Right atrium auricular region (tissue), 2 donors: ENCODE results near the gene RAB44. TPM values are rescaled to one million over a fixed set of nuclear protein-coding genes. Genes with fewer than 3 reads are reported as not detected.

Experiments used
- DNase-seq: peaks from one replicate; pipeline ENCODE4 v3.0.0-alpha.2; 2019; ENCODE audit warnings: low spot score
- H3K27ac ChIP-seq, 2 donors: fragments of 200-600 bp; sonication (generic); 1 replicate in 1 of 2; 2 replicates in 1 of 2; pipeline ENCODE4 v1.5.1; 2016 to 2019
- H3K27me3 ChIP-seq, 2 donors: fragments of 200-600 bp; sonication (generic); one replicate each; pipeline versions ENCODE4 v1.5.1 to v1.6.0; 2017 to 2019
- H3K36me3 ChIP-seq: fragments of 200-600 bp; sonication (generic); one replicate; pipeline ENCODE4 v1.5.1; 2016
- H3K4me1 ChIP-seq, 2 donors: fragments of 200-600 bp; sonication (generic); one replicate each; pipeline versions ENCODE4 v1.5.1 to v1.6.0; 2017 to 2019
- H3K4me3 ChIP-seq, 2 donors: fragments of 200-600 bp; sonication (generic); 1 replicate in 1 of 2; 2 replicates in 1 of 2; pipeline ENCODE4 v1.5.1; 2017 to 2019; ENCODE audit warnings: mild to moderate bottlenecking in 1 of 2, moderate library complexity in 1 of 2
- H3K9me3 ChIP-seq, 2 donors: fragments of 200-600 bp; sonication (generic); one replicate each; pipeline ENCODE4 v1.5.1; 2019
- CTCF ChIP-seq, 2 donors: fragments of 200-600 bp; sonication (generic); IDR thresholded peaks; one replicate each; pipeline ENCODE4 v1.5.1; 2019; ENCODE audit warnings: antibody characterized with exemption in 2 of 2
- total RNA-seq, 2 donors: library from RNA; depleted of rRNA; stranded (reverse); fragments of >200 nt; gene quantifications; one replicate each; pipeline ENCODE4 v1.1.0, GENCODE V29; 2016

Gene RAB44
- total RNA-seq, 2 donors from 2014 or later, result 0.12 TPM; not detected in 1

- Histone ChIP-seq H3K27me3 (no peaks in the 10 kb centered on the region), H3K36me3 (no peaks in the 10 kb centered on the region), H3K4me1 (no peaks in the 10 kb centered on the region), H3K9me3 (no peaks in the 10 kb centered on the region), H3K27ac (no peak overlapping the region), H3K4me3 (no peak overlapping the region)
- DNase-seq, result no peak
- TF ChIP-seq CTCF (IDR thresholded peaks at IDR 0.05), result no peak
These were observed 45.4 kb downstream of the RAB44 start for GRCh38 chr6:36743032-36743431.

DNA sequence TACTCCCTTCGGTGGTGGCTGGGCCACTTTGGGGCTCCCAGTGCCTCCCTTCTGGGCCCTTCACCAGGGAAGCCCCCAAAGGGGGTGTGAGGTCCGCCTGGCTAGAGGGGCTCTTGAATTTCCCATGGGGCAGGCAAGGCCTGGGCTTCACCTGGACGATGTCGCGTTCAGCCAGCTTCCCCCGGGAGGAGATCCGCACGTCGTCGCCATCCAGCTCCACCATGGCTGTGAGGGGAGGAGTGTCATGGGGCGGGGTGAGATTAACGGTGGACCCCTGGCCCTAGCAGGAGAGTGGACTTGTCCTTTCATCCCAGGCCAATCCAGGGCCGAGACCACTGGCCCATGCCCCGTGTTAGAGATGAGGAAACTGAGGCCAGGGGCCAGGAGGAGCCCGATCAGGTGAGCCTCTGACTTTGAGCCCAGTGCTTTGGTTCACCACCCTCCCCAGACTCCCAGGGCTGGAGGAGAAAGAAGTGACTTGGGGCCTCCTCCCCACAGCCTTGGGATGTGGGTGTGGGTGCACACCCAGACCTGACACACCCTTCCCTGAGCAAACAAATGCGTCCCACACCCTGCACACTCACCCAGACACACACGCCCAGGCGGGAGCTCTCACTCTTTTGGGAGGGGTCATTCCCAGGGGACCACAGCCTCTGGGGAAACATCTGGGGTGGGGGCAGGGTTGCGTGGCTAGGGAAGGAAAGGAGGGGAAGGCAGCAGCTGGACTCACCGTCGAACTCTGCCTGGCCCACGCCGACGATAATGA is 46.1 kb downstream of the RAB44 start:
- no peak for TF ChIP-seq CTCF (IDR thresholded peaks at IDR 0.05)
- H3K4me1 ChIP-seq, result no peaks in the 10 kb centered on the region
- H3K27me3 ChIP-seq, result no peaks in the 10 kb centered on the region
- no peak overlapping the region for H3K4me3 ChIP-seq
- no peaks in the 10 kb centered on the region for H3K9me3 ChIP-seq
- H3K36me3 ChIP-seq, result no peaks in the 10 kb centered on the region
- no peak overlapping the region for H3K27ac ChIP-seq
- no peak for DNase-seq

DNA sequence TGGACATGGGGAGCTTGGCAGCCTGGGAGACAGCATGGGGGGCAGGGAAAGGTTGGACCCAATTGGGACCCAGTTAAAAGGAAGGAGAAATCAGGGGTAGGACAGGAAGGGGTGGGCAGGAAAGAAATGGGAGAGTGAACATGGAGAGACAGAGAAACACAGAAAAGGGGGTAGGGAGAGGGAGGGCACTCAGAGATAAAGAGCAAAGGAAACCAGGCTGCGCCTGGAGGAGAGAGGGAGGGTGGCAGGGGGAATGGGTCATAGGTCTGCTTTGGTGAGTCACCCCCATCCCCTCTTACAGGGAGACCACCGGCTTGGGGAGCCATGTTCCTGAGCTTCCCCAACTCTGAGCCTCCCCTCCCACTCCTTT is 46.7 kb downstream of the RAB44 start:
- Histone ChIP-seq H3K27ac (no peak overlapping the region), H3K4me3 (no peak overlapping the region), H3K27me3 (no peaks in the 10 kb centered on the region), H3K4me1 (no peaks in the 10 kb centered on the region), H3K9me3 (no peaks in the 10 kb centered on the region), H3K36me3 (no peaks in the 10 kb centered on the region)
- no peak for TF ChIP-seq CTCF (IDR thresholded peaks at IDR 0.05)
- no peak for DNase-seq

DNA sequence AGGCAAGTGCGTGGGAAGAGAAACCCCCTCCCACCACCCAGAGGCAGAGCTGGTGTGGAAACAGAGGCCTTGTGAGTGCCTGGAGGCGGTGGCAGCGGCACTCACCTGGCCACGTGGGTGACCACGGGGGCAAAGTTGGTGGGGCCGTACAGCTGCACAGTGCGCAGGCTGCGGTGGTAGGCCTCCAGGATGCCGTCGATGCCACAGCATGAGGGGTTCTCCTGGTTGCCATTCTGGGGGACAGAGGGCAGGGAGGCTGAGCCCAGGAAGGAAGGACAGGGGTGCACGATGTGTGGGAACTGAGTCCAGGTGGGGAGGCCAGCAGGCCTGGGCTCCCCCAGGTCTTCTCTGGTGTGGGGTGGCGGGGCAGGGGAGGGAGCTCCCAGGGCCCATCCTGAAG is 47.7 kb downstream of the RAB44 start:
- no peaks in the 10 kb centered on the region for H3K9me3 ChIP-seq
- TF ChIP-seq CTCF (IDR thresholded peaks at IDR 0.05), result no peak
- no peak overlapping the region for H3K4me3 ChIP-seq
- no peaks in the 10 kb centered on the region for H3K27me3 ChIP-seq
- no peaks in the 10 kb centered on the region for H3K4me1 ChIP-seq
- no peak overlapping the region for H3K27ac ChIP-seq
- no peak for DNase-seq
- H3K36me3 ChIP-seq, result no peaks in the 10 kb centered on the region

GRCh38 chr6:36745836-36746235 is 48.2 kb downstream of the RAB44 start:
- Histone ChIP-seq H3K4me1 (no peaks in the 10 kb centered on the region), H3K36me3 (no peaks in the 10 kb centered on the region), H3K27me3 (no peaks in the 10 kb centered on the region), H3K27ac (no peak overlapping the region), H3K9me3 (no peaks in the 10 kb centered on the region), H3K4me3 (no peak overlapping the region)
- DNase-seq, result no peak
- no peak for TF ChIP-seq CTCF (IDR thresholded peaks at IDR 0.05)

DNA sequence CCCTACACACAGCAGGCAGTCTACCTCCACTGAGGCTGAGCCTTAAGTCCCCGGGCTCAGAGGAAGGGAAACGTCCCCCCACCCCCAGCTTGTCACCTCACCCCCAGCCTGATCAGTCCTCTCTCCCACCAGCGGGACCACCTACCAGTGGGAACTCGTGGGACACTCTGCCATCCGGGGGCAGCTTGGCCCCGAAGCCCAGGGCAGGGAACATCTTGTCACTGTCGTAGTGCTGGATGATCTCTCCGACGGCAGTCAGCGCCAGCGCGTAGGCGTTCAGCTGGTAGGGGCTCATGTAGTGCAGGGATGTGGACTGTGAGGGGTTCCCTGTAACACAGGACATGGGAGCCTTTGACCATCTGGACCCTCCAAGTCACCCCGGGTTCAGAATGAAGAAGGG is 48.6 kb downstream of the RAB44 start:
- TF ChIP-seq CTCF (IDR thresholded peaks at IDR 0.05), result no peak
- H3K4me1 ChIP-seq, result no peaks in the 10 kb centered on the region
- H3K36me3 ChIP-seq, result no peaks in the 10 kb centered on the region
- H3K4me3 ChIP-seq, result no peak overlapping the region
- DNase-seq, result no peak
- no peaks in the 10 kb centered on the region for H3K9me3 ChIP-seq
- no peak overlapping the region for H3K27ac ChIP-seq
- no peaks in the 10 kb centered on the region for H3K27me3 ChIP-seq
